Right atrium auricular region (tissue), 2 donors: Measurements from ENCODE around the gene NRN1. TPM values are rescaled to one million over a fixed set of nuclear protein-coding genes. Genes with fewer than 3 reads are reported as not detected.

Source experiments
- DNase-seq: peaks from one replicate; pipeline ENCODE4 v3.0.0-alpha.2; 2019; ENCODE audit warnings: low spot score
- H3K27ac ChIP-seq, 2 donors: fragments of 200-600 bp; sonication (generic); 1 replicate in 1 of 2; 2 replicates in 1 of 2; pipeline ENCODE4 v1.5.1; 2016 to 2019
- H3K27me3 ChIP-seq, 2 donors: fragments of 200-600 bp; sonication (generic); one replicate each; pipeline versions ENCODE4 v1.5.1 to v1.6.0; 2017 to 2019
- H3K36me3 ChIP-seq: fragments of 200-600 bp; sonication (generic); one replicate; pipeline ENCODE4 v1.5.1; 2016
- H3K4me1 ChIP-seq, 2 donors: fragments of 200-600 bp; sonication (generic); one replicate each; pipeline versions ENCODE4 v1.5.1 to v1.6.0; 2017 to 2019
- H3K4me3 ChIP-seq, 2 donors: fragments of 200-600 bp; sonication (generic); 1 replicate in 1 of 2; 2 replicates in 1 of 2; pipeline ENCODE4 v1.5.1; 2017 to 2019; ENCODE audit warnings: mild to moderate bottlenecking in 1 of 2, moderate library complexity in 1 of 2
- H3K9me3 ChIP-seq, 2 donors: fragments of 200-600 bp; sonication (generic); one replicate each; pipeline ENCODE4 v1.5.1; 2019
- CTCF ChIP-seq, 2 donors: fragments of 200-600 bp; sonication (generic); IDR thresholded peaks; one replicate each; pipeline ENCODE4 v1.5.1; 2019; ENCODE audit warnings: antibody characterized with exemption in 2 of 2
- total RNA-seq, 2 donors: library from RNA; depleted of rRNA; stranded (reverse); fragments of >200 nt; gene quantifications; one replicate each; pipeline ENCODE4 v1.1.0, GENCODE V29; 2016

Gene NRN1
- total RNA-seq, 2 donors from 2014 or later, result 6.6 to 7.5 TPM

GRCh38 chr6:5995658-5995948, 11.1 kb downstream of the NRN1 start:
- Histone ChIP-seq H3K9me3 (no peaks in the 10 kb centered on the region), H3K36me3 (no peaks in the 10 kb centered on the region), H3K27me3 (peaks cover 56 to 61% of the 10 kb centered on the region in 2 donors), H3K4me3 (peak overlapping the region in 1 of 2 donors; percentile 53), H3K27ac (peak overlapping the region; percentile 13 to 33), H3K4me1 (peaks cover 0 to 32% of the 10 kb centered on the region in 2 donors)
- TF ChIP-seq CTCF (IDR thresholded peaks at IDR 0.05), result no peak
- no peak for DNase-seq

- Histone ChIP-seq H3K27me3 (peaks cover 54 to 61% of the 10 kb centered on the region in 2 donors), H3K36me3 (no peaks in the 10 kb centered on the region), H3K9me3 (no peaks in the 10 kb centered on the region), H3K4me1 (peaks cover 0 to 32% of the 10 kb centered on the region in 2 donors), H3K27ac (no peak overlapping the region), H3K4me3 (no peak overlapping the region)
- DNase-seq, result no peak
- no peak for TF ChIP-seq CTCF (IDR thresholded peaks at IDR 0.05)
Observed at GRCh38 chr6:5994999-5995657, 11.6 kb downstream of the NRN1 start.

GRCh38 chr6:5994234-5994998, 12.3 kb downstream of the NRN1 start:
- Histone ChIP-seq H3K9me3 (no peaks in the 10 kb centered on the region), H3K27me3 (peaks cover 47 to 55% of the 10 kb centered on the region in 2 donors), H3K4me1 (peaks cover 0 to 27% of the 10 kb centered on the region in 2 donors), H3K36me3 (no peaks in the 10 kb centered on the region), H3K27ac (no peak overlapping the region), H3K4me3 (no peak overlapping the region)
- DNase-seq, result no peak
- no peak for TF ChIP-seq CTCF (IDR thresholded peaks at IDR 0.05)

GRCh38 chr6:5992551-5993225, 14.0 kb downstream of the NRN1 start:
- no peaks in the 10 kb centered on the region for H3K36me3 ChIP-seq
- no peak for DNase-seq
- H3K9me3 ChIP-seq, result no peaks in the 10 kb centered on the region
- H3K4me3 ChIP-seq, result no peak overlapping the region
- peaks cover 31 to 40% of the 10 kb centered on the region in 2 donors for H3K27me3 ChIP-seq
- H3K4me1 ChIP-seq, result peaks cover 0 to 16% of the 10 kb centered on the region in 2 donors
- H3K27ac ChIP-seq, result no peak overlapping the region
- no peak for TF ChIP-seq CTCF (IDR thresholded peaks at IDR 0.05)

GRCh38 chr6:5990786-5991185, 15.9 kb downstream of the NRN1 start:
- no peaks in the 10 kb centered on the region for H3K9me3 ChIP-seq
- H3K4me3 ChIP-seq, result no peak overlapping the region
- TF ChIP-seq CTCF (IDR thresholded peaks at IDR 0.05), result no peak
- no peaks in the 10 kb centered on the region for H3K36me3 ChIP-seq
- H3K4me1 ChIP-seq, result peaks cover 0 to 4% of the 10 kb centered on the region in 2 donors
- no peak overlapping the region for H3K27ac ChIP-seq
- DNase-seq, result no peak
- peaks cover 16 to 22% of the 10 kb centered on the region in 2 donors for H3K27me3 ChIP-seq
